CD4-positive, alpha-beta T cell treated with Interleukin-4 for 4 hours (primary cell): Measurements from ENCODE around the gene USP24.

ENCODE experiments used
- DNase-seq: peaks from one replicate; pipeline ENCODE4 v3.0.0-alpha.2; 2020

The USP24 gene

DNA sequence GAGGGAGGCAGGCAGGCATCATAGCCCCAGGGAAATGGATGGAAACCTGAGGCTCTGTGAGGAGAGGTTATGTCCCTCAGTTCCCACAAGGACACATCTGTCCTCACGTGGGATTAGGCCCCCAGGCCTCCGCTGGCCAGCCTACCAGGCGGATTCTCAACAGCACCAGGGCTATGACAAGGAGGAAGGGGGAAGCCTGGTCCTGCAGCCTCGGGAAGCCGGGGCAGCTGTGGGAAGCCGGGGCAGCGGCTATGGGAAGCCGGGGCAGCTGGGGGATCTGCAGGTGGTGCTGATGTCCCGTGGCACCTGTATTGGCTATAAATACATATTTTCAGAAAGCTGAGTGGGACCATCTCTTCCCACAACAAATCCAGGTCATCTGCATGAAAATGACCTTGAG is 196.8 kb downstream of the USP24 start:
- no peak for DNase-seq
